CD1c-positive myeloid dendritic cell (primary cell): ENCODE results near the gene CACNG5.

Experiments used
- DNase-seq: peaks from one replicate; pipeline ENCODE4 v3.0.0-alpha.2; 2016; ENCODE audit errors: extremely low spot score

CACNG5 gene, protein sequence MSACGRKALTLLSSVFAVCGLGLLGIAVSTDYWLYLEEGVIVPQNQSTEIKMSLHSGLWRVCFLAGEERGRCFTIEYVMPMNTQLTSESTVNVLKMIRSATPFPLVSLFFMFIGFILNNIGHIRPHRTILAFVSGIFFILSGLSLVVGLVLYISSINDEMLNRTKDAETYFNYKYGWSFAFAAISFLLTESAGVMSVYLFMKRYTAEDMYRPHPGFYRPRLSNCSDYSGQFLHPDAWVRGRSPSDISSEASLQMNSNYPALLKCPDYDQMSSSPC

DNA sequence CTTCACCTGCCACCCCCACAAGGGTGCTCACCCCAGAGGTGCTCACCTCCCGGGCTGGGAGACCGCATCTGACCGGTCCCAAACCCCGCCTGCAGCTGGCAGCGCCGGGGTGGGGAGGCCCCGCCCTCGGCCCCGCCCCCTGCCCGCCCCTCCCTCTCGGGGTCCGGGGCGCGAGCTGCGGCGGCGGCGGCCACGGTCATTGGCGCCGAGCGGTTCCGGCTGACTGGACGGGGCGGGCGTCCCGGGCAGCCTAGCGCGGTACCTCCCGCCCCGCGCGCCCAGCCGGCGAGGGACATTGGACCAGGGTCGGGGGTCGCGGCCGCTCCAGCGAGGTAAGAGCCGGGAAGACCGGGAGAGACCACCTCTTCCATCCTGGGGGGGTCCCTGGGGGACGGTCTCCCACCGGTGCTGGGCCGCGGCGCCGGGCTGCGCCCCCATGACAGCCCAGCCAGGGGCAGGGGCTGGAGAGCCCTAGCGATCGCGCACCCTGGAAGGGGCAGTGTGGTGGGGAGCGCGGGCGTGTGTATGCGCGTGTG lies at the start of gene CACNG5:
TSS of gene CACNG5 (plus strand) at position 199 of the 536 bp plus-strand sequence. CDS start 42,216 bp downstream, outside the sequence.
- DNase-seq, result no peak

DNA sequence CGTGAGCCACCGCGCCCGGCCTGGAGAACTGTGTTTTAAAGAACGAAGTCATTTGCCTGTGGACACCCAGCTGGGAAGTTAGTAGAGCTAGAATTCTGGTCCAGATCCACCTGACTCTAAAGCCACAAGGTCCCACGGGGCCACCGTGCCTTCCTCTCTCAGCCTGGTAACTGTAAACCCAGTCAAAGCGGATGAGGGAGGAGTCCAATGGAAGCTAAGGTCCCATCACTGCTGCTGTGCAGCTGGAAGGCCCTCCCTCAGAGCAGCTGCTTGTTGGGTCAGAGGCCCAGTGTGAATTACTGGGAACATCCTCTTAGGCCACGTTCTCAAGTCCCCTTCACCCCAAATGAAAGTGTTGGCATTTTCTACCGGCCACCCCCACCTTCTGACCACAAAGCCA lies 48.8 kb upstream of the CACNG5 start:
- no peak for DNase-seq

DNA sequence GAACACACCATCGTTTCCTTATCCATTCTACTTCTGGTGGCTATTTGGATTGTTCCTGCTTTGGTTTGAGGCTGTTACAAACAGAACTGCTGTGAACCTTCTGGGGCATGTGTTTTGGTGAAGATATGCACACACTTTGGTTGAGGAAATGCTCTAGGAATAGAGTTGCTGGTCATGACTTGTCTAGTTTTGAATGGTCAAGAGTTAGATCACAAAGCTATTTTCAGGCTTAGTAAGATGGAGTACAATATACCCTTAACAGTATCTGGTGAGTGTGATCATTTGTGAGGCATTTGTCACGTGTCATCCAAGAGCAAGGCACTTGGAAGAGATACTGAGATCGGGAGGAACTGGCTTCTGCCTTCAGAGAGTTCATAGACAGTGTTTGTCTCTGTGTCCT lies 47.0 kb upstream of the CACNG5 start:
- no peak for DNase-seq

DNA sequence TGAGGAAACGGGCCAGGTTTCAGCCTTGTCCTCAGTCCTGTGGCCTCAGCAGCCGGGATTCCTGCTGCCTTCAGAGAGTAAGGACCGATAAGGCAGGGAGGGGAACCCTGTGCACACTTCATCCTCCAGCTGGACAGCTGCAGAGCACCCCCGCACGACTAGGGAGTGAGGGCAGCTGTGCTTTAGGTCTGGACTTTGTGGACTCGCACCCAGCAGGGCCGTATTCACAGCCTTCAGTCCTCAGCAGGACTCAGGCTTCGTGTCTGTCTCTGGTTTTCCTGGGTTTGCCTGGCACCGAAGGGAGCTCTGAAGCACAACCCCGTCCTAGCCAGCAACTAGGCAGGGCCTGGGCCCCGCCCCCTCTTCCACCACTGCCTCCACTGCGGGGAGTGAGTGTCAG lies 45.8 kb upstream of the CACNG5 start:
- no peak for DNase-seq

DNA sequence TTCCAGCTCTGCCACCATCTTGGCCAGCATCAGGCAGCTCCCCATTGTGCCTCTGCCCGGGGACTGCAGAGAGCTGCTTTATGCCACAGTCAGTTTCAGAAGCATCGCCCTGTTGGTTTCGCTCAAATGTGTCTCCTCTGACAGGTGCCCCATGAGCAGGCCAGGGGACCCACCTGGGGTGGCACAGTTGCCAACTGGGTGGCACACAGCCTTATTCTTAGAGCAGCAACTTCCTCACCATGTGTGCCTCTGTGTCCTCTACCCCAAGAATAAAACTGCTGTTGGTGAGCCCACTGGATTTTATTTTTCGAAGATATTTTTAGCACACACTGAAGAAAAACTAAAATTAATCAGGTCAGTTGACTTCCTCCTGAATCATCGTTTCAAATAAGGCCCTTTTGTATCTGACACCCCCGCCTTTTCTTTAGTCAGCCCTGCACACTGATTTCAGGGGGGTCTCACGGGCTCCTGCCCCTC lies 44.9 kb upstream of the CACNG5 start:
- no peak for DNase-seq

DNA sequence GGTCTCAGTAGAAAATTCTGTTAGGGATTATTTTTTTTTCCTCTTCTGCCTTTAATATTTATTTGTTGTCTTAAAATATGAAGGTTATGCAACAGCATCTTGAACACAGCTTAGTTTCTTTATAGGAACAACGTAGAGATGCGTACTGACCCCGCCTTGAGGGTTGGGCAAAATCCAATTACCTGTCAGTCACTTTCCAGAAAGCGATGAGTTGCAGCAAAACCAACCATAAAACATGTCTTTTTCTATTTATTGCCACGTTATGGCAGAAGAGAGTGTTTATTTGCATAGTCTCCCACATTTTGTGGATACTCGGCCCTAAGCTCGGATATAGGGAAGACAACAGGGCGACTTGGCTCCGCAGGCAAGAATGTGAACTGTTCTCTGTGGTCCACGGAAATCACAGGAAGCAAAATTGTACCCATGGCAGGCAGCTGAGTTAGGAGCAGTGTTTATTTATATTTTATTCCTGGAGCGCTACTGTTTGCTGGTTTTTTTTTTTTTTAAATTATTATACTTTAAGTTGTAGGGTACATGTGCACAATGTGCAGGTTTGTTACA lies 44.3 kb upstream of the CACNG5 start:
- no peak for DNase-seq

DNA sequence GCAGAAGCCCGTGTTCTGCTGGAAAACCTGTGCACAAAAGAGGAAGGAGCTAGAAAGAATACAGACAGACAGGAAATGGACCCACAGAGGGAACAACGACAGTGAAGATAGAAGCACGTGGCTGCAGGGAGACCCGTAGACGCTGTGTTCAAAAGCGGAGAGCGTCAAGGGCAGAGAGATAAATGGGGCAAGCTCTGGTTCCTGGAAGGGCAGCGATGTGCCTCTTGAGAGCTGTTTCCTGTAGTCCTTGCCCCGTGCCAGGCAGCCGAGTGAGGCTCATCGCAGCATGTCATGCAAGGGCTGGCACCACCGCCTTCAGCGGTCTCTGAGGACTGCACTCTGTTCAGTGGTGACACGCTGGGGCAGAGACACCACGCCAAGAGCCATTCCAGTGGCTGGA lies 43.6 kb upstream of the CACNG5 start:
- peak; percentile 24 for DNase-seq

DNA sequence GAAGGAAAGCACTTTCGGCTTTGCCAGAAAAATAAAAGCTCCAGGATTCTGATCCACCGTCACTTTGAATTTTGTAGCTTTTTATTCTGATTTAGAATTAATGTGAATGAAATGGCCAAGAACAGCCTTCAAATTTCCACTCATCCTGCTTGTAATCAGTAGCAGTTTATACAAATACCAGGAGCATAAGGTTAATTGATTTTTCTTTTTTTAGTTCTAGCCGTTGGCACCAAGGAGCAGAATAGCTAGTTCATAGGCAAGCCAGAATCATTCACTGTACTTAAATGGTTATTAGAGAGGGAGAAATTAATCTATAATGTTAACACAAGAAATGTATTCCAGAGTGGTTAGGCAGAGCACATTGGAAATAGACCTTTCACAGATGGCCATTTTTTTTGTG lies 41.1 kb upstream of the CACNG5 start:
- DNase-seq, result no peak

DNA sequence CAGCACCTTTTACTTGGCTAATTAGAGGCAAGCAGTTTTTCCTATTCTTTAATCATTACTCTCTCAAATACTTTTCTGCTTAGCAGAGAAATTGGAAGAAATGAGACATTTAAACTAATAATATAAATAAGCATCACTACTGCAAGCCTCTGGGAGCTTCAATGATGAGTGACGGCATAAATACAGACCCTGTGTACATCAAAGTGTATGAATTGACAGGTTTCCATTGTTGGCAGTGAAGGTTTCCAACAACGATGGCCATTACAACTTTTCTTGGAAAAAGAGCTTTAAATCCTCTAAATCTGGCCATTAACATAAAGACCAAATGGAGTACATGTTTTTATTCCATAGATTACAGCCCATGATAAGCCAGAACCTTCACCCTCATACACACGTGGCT lies 39.4 kb upstream of the CACNG5 start:
- no peak for DNase-seq

DNA sequence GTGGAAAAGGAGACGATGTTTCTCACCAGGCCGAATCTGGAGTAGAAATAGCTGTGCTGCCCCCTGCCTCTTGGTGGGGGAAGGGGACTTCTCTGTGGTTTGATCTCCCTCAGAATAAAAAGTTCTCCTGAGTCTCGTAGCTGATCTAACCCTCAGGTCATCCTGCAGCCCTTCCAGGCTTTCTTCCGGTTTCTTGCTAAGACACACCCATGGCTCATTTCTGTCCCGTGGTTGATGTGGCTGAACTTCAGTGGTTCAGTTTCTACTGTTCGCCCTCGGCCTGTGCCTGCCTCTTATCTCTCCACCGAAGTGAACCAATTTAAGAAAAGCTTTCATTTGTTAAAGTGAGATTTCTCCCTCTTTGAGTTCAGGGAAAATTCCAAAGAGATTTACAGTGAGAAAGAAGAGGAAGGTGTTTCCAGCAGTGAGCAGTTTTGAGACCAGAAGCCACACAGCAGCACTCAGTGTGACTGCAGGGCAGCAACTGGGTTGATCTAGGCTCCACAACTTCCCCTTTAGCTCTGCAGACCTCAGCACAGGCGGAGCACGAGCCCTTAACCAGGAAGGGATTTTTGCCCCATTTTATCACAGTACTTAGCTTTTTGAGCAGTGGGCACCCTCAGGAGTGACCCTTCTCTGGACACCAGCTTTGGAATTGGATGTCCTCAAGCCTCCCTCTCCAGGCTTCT lies 34.9 kb upstream of the CACNG5 start:
- no peak for DNase-seq

DNA sequence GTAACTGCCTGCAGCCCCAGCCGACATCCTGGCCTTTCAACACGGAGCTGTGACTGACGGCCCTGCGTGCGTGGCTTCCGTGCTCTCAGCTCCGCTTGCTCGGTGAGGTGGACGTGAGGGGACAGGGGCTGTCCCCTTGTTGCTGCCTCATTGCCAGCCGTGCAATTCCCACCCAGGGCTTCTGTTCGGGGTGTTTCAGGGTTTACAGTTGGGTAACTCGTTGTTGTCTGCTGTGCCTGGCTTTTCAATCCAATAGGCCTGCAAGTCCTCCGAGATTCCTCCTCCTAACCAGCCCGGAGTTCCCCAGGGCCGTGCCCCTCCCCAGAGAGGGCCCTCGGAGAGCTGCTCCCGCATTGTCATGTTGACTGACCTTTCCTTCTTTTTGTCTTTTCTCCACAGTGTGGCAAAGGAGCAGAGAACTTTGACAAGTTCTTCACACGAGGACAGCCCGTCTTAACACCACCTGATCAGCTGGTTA lies 31.4 kb upstream of the CACNG5 start:
- no peak for DNase-seq

DNA sequence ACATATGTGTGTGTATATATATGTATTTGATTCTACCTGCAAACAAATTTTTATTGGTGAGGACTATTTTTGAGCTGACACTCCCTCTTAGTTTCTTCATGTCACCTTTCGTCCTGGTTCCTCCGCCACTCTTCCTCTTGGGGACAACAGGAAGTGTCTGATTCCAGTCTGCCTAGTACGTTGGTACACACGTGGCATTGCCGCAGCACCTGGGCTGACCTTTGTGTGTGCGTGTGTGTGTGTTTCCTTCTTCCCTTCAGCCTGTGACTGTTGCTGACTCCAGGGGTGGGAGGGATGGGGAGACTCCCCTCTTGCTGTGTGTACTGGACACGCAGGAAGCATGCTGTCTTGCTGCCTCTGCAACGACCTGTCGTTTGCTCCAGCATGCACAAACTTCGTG lies 29.4 kb upstream of the CACNG5 start:
- DNase-seq, result no peak

DNA sequence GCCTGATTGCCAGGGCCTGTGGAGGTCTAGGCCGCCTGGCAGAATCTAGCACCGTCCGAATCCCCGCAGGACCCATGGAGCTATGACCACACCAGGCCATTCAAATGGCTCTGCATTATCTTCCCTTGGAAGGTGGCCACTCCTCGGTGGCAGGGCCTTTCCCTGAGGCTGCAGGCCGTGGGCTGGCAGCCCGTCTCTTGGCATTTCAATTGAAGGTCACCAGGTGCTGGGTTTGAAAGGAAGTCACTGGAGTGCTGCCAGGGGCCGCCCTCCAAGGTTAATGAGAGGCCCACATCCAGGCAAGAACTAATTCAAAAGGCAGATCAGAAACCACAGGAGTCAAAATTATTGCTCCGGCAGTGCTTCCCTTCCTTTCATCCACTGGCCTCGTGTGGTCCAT lies 27.7 kb upstream of the CACNG5 start:
- no peak for DNase-seq

DNA sequence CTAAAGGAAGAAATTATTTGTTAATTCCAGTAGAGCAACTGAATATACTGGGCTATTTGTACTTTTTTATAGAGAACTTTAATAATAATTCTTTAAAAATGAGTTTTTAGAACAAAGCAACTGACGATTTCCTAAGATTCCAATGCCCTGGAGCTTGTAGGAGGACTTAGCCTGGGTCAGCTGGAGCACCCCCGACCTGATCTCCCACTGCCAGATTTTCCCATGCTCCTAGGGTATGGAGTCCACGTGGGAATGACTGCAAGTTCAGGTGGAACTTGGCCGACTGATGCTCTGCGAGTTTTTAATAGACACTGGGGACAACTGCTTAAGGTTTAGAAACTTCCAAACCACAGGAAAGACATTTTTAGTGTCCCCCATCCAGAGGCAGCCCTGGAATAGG lies 25.5 kb upstream of the CACNG5 start:
- DNase-seq, result no peak

DNA sequence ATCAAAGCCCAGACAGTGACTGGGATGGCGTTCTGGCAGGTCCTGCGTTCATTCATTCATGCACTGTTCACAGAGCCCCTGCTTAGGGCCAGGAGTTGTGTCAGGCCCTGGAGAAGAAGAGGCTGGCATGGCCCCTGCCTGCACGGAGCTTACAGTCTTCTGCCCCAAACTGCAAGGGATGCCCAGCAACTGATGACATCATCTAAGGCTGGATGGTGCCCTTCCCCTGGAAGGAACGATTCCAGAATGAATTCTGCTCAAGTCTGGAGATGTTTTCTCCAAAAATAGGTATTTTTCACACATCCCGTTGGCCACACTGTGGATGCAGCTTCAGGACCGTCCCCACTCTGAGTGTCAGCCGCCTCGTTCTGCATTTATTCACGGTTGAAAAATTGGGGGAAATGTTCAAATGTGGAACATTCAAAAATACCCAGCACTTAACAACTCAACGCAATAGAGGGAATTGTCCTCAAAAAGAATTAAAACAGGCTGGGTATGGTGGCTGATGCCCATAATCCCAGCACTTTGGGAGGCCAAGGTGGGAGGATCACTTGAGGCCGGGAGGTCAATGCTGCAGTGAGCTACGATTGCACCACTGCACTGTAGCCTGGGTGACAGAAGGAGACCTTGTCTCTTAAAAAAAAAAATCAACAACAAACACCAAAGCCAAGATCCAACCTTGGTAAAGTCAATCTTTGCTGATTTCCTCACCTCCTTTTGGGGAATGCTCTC lies 23.8 kb upstream of the CACNG5 start:
- no peak for DNase-seq

DNA sequence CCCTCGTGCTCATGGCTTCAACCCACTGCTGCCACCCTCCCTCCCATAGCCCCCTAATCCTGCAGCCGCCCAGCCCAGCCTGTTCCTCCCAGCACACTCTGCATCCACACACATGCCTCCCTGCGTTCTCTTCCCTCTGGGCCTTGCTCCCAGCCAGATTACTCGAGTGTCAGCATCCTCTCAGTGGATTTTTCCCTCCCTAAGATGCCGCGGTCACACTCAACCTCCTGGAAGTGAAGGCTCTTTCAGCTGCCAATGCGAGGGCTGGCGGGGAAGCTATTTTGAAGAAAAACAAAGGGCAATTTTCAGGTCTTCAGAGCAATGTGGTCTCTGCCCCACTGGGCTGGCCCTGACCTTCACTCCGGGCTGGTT lies 23.2 kb upstream of the CACNG5 start:
- DNase-seq, result no peak

DNA sequence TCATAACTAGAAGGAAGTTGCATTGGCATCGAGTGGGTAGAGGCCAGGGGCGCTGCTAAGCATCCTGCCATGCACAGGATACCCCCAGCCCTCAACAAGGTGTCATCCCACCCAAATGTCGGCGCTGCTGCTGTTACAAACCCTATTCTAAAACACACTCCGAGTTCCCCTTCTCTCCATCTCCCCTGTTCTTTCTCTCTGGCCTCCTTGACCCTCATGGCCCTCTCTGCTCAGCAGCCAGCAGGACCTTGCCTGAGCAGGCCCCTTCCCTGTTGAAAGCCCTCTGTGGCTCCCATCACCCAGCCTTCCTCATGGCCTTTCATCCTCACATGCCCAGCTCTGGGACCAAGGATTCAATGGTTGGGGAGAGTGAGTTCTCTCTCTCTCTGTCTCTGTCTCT lies 22.3 kb upstream of the CACNG5 start:
- DNase-seq, result no peak

DNA sequence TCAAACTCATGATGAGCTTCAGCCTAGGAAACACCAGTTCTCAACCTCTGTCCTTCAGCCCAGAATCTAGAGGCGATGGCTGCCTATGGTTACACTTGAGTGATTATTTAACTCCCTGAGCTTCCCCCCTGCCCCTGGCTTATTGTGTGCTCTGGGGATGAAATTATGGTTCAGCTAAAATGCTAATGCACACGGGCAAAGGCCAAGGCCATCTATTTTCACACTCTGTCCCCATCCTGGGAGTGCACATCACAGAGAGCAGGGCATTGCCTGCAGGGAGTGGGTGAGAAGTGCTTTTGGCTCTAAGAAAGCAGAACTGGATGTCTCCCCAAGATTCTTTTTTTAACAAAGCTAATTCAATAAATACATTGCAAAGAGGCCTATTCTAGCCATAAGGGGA lies 21.6 kb upstream of the CACNG5 start:
- no peak for DNase-seq

DNA sequence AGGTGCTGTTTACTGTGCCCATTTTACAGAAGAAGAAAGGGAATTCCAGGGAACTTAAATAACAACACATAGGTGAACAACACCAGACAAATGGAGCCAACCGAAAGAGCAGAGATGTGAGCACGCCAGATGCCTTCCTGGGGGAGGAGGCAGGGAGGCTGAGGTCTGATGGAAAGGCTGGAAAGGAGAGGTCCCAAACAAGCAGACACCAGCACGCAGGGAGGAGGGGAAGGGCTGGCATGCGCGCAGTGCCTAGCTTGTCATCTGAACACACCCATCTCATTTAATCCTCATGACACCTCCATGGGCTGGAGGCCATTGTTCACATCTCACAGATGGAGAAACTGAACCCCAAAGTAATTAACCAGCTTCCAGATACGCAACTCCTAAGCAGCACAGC lies 20.9 kb upstream of the CACNG5 start:
- DNase-seq, result no peak

DNA sequence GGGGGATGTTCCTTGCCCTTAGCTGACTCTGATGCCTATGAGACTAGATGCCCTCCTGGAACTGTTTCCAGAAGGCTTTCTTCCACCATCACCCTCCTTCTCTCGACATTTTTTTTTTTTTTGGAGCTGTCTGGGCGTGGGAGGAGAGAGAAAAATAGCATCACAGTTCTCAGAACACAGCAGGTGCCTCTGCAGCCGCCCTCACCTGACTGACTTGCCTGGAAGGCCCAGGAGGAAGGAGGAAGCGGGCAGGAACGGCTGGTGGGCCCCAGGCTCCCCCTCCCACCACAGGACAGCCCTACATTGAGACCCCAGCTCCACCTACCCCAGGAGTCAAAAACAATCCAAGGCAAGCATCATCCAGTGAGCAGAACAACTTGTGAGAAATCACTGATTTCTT lies 20.3 kb upstream of the CACNG5 start:
- no peak for DNase-seq

DNA sequence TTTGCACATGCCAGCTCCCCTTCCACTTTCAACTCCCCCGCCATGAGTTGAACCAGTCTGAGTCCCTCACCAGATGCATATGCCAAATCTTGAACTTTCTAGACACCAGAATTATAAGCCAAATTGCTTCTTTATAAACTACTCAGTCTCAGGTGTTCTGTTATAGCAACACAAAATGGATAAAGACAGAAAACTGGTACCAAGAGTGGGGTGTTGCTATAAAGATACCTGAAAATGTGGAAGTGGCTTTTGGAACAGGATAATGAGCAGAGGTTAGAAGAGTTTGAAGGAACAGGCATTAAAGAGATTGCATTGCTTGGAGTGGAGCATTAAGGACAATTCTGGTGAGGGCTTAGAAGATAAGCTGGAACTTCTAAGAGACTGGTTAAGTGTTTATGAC lies 17.2 kb upstream of the CACNG5 start:
- no peak for DNase-seq

DNA sequence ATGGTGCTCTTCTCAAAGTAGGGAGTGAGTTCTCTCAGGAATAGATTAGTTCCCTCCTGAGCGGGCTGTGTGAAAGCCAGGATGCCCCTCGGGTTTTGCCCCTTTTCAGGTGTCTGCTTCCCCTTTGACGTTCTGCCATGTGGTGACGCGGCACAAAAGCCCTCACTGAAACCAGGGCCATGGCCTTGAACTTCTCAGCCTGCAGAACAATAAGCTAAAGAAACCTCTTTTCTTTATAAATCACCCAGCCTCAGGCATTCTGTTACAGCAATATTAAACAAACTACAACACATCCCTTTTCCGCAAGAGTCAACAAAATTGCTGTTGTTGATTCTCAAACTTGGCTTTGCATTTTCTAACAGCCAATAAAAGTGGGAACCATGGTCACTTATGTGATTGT lies 15.5 kb upstream of the CACNG5 start:
- no peak for DNase-seq
